Heart right ventricle (tissue), 16 donors: ENCODE results near the gene SEMA3C. TPM values are rescaled to one million over a fixed set of nuclear protein-coding genes. Genes with fewer than 3 reads are reported as not detected.
"Not testable (repeated sequence)": the region's sequence is repeated elsewhere in the genome, so short reads cannot be mapped to it uniquely, and the experiment has no call there.

ENCODE experiments used
- ATAC-seq, 8 donors: fragments of 200-7000 bp; cut with Tn5 transposase; one replicate each; pipeline ENCODE4 v1.9.1; 2020; ENCODE audit warnings: mild to moderate bottlenecking in 8 of 8, moderate library complexity in 8 of 8, moderate number of reproducible peaks in 1 of 8
- DNase-seq, 2 donors: peaks; one replicate each; pipeline ENCODE4 v3.0.0-alpha.2; 2020
- H3K27ac ChIP-seq, 10 donors: fragments of 200-600 bp; sonication (generic) in 2 of 10; one replicate each; pipeline versions ENCODE4 v1.5.0 to v1.8.0; 2020 to 2022; ENCODE audit warnings: mild to moderate bottlenecking in 3 of 10
- H3K27me3 ChIP-seq, 7 donors: fragments of 200-600 bp; one replicate each; pipeline ENCODE4 v1.8.0; 2021 to 2022; ENCODE audit warnings: mild to moderate bottlenecking in 2 of 7
- H3K36me3 ChIP-seq, 9 donors: fragments of 200-600 bp; sonication (generic) in 1 of 9; one replicate each; pipeline versions ENCODE4 v1.5.0 to v1.8.0; 2020 to 2022; ENCODE audit warnings: mild to moderate bottlenecking in 2 of 9
- H3K4me1 ChIP-seq, 9 donors: fragments of 200-600 bp; sonication (generic) in 1 of 9; one replicate each; pipeline versions ENCODE4 v1.5.0 to v1.8.0; 2020 to 2022; ENCODE audit warnings: mild to moderate bottlenecking in 4 of 9
- H3K4me3 ChIP-seq, 10 donors: fragments of 200-600 bp; sonication (generic) in 2 of 10; one replicate each; pipeline versions ENCODE4 v1.5.0 to v1.8.0; 2020 to 2022; ENCODE audit warnings: mild to moderate bottlenecking in 7 of 10, moderate library complexity in 2 of 10
- H3K9me3 ChIP-seq, 11 donors: fragments of 200-600 bp in 10 of 11; sonication (generic) in 2 of 11; one replicate each; pipeline versions ENCODE4 v1.5.0 to v1.8.0; 2013 to 2022; ENCODE audit warnings: mild to moderate bottlenecking in 2 of 11, control low read depth in 1 of 11, moderate library complexity in 1 of 11
- CTCF ChIP-seq, 9 donors: fragments of 200-600 bp; sonication (generic) in 2 of 9; IDR thresholded peaks; one replicate each; pipeline versions ENCODE4 v1.5.0 to v1.8.0; 2021 to 2022; ENCODE audit warnings: antibody characterized with exemption in 9 of 9, mild to moderate bottlenecking in 5 of 9, moderate library complexity in 1 of 9
- WGBS, 2 donors: extraction: QIAGEN DNeasy Blood & Tissue Kit; methylation state at CpG; one replicate each; pipeline ENCODE4 v1.1.7; 2013; ENCODE audit warnings: inconsistent platforms in 1 of 2; 5-methylcytosine and 5-hydroxymethylcytosine counted together
- intact Hi-C, 10 donors: fragments of 100-400 bp; cut with DNase I; formaldehyde crosslinking; loops; one replicate each; pipeline versions ENCODE4 v1.11.1 to v1.14.2; 2022
- polyA plus RNA-seq, 2 donors: library from polyadenylated mRNA; stranded (reverse); fragments of 200-250 nt; gene quantifications; one replicate each; pipeline ENCODE4 v1.2.3, GENCODE V29; 2013
- total RNA-seq, 10 donors: library from RNA; stranded (reverse); fragmentation: NEBNext Ultra II Directional in 3 of 10; extraction: Animal tissue kit (Norgen Biotek cat#: 25700) in 3 of 10; gene quantifications; one replicate each; pipeline versions ENCODE4 v1.2.1 to v1.2.4, GENCODE V29; 2021 to 2023
- donor health status: Arrhythmogenic right ventricular cardiomyopathy.
- donor health status: ischemic (EF 13 %, LVEDD 7.1; RV severe dilation, severe dysfunction).
- donor health status: healthy with polysubstance abuse.
- donor health status: DM: no; HTN: yes; CAD: no.
- donor health status: DM: no; HTN: no; CAD: no.
- donor health status: ischemic (EF 25% LVEDD 6.9; RV normal size, moderate dysfunction).
- donor health status: ischemic (EF 25% LVEDD 5.7; RV mildly dilated, moderate dysfunction).
- donor health status: healthy.
- donor health status: DM: yes; HTN: yes; CAD: no.
- donor health status: Ischemic cardiomyopathy.
- donor health status: ischemic (EF 35%, LVEDD 5.7; RV mildly dilated, moderate dysfunction).
- donor health status: nonischemic (EF 11% LVEDD 7.7; RV severe dilation, severe dysfunction).
- donor health status: DM: yes; HTN: yes; CAD: no.
- donor health status: PGD.
- donor health status: ischemic (EF 29% LVEDD 5.4; RV normal size, mild dysfunction).
- donor health status: nonischemic (EF 23%, LVEDD 6.1; RV moderate dilation, normal function).

The SEMA3C gene
- total and polyA plus RNA-seq, 12 donors: 14.5 to 83.2 (median 57.3) TPM

GRCh38 chr7:80929619-80930018 is 10.8 kb upstream of the SEMA3C start:
- Histone ChIP-seq H3K4me3 (no peak overlapping the region), H3K9me3 (peaks cover 0 to 7% (median 0%) of the 10 kb centered on the region in 11 donors), H3K36me3 (no peaks in the 10 kb centered on the region), H3K4me1 (peaks cover 0 to 6% (median 0%) of the 10 kb centered on the region in 9 donors), H3K27ac (no peak overlapping the region), H3K27me3 (no peaks in the 10 kb centered on the region)
- WGBS, 2 donors: 67 to 77% methylated on average over 3 of the region's 3 CpGs
- TF ChIP-seq CTCF (IDR thresholded peaks at IDR 0.05): no peak
- intact Hi-C loops: loop anchor here in 8 of 10 donors (10.0 kb wide), 3 partner anchors 325 to 525 kb away; no protein-coding TSS in a partner anchor
- no peak for DNase-seq
- no peak for ATAC-seq

- ATAC-seq, H3K27ac ChIP-seq, H3K4me3 ChIP-seq: not testable (repeated sequence)
Observed at GRCh38 chr7:80926955-80927354, 8.1 kb upstream of the SEMA3C start.

DNA sequence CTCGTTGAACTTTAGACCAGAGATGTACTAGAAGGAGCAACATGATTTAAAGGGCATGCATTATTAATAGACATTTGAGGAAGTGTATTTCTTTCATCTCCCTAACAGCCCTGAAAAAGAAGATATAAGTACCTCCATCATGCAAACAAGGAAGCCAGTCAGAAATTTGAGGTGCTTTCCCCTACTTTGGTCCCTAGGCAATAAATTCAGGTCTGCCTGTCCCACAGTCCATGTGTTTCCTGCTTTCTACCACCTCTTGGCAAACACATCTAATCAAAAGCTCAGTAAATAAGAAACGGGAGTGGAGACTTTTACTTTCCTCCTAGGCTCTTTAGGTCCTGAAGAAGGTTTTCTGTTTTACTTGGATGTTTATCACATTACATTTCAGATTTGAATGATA is 5.2 kb upstream of the SEMA3C start:
- Histone ChIP-seq H3K36me3 (no peaks in the 10 kb centered on the region), H3K4me1 (peaks cover 0 to 9% (median 5%) of the 10 kb centered on the region in 9 donors), H3K27ac (no peak overlapping the region), H3K27me3 (peaks cover 0 to 11% (median 0%) of the 10 kb centered on the region in 7 donors), H3K4me3 (no peak overlapping the region), H3K9me3 (peaks cover 0 to 7% (median 0%) of the 10 kb centered on the region in 11 donors)
- WGBS, 2 donors: 57 to 67% methylated on average over 2 of the region's 2 CpGs
- DNase-seq: no peak
- no peak for ATAC-seq
- no peak for TF ChIP-seq CTCF (IDR thresholded peaks at IDR 0.05)
- intact Hi-C loops: loop anchor here in 9 of 10 donors (5.0 to 10.0 kb wide), 5 partner anchors 263 to 531 kb away; no protein-coding TSS in a partner anchor

More at GRCh38 chr7:80926955-80927354, 8.1 kb upstream of the SEMA3C start:
- DNase-seq, H3K27me3 ChIP-seq, H3K9me3 ChIP-seq, H3K36me3 ChIP-seq, H3K4me1 ChIP-seq: not testable (repeated sequence)
- intact Hi-C loops: loop anchor here in 8 of 10 donors (10.0 kb wide), 3 partner anchors 328 to 528 kb away; no protein-coding TSS in a partner anchor
- 97 to 98% methylated on average over 6 of the region's 6 CpGs for WGBS, 2 donors

GRCh38 chr7:80923211-80923612 is 4.4 kb upstream of the SEMA3C start:
- Histone ChIP-seq H3K4me3 (no peak overlapping the region), H3K27ac (no peak overlapping the region), H3K9me3 (peaks cover 0 to 7% (median 0%) of the 10 kb centered on the region in 11 donors), H3K4me1 (peaks cover 0 to 12% (median 5%) of the 10 kb centered on the region in 9 donors), H3K27me3 (peaks cover 0 to 11% (median 0%) of the 10 kb centered on the region in 7 donors), H3K36me3 (no peaks in the 10 kb centered on the region)
- TF ChIP-seq CTCF (IDR thresholded peaks at IDR 0.05): no peak
- WGBS, 2 donors: 59 to 65% methylated on average over 4 of the region's 4 CpGs
- ATAC-seq (no peak), DNase-seq (no peak)
- intact Hi-C loops: loop anchor here in 9 of 10 donors (5.0 to 10.0 kb wide), 5 partner anchors 264 to 532 kb away; no protein-coding TSS in a partner anchor
